ENCODE data around the gene ACAD9.

ACAD9 gene

GRCh38 chr3:128942161-128942952 lies 62.9 kb downstream of the ACAD9 start:
- no peak for DNase-seq

GRCh38 chr3:128945041-128945877 lies 65.8 kb downstream of the ACAD9 start:
- no peak for DNase-seq

- DNase-seq: no peak
Measured at GRCh38 chr3:128945878-128946175, 66.4 kb downstream of the ACAD9 start.

GRCh38 chr3:128946411-128946810 lies 67.0 kb downstream of the ACAD9 start:
- DNase-seq: no peak

- DNase-seq: no peak
Measured at GRCh38 chr3:128949158-128949557, 69.7 kb downstream of the ACAD9 start.

GRCh38 chr3:128950223-128950938 lies 71.0 kb downstream of the ACAD9 start:
- DNase-seq: no peak

- DNase-seq: no peak
Measured at GRCh38 chr3:128956440-128956839, 77.0 kb downstream of the ACAD9 start.
